Ovary (tissue), 3 donors: ENCODE measurements around the gene CBLIF.

ENCODE experiments used
- EP300 ChIP-seq: sonication (generic); formaldehyde crosslinking; IDR thresholded peaks from one replicate; pipeline ENCODE4 v1.6.1; 2017; ENCODE audit warnings: antibody characterized with exemption
- POLR2A ChIP-seq: fragments of 450-650 bp; IDR thresholded peaks from one replicate; pipeline ENCODE4 v1.6.1; 2017; ENCODE audit warnings: antibody characterized with exemption, mild to moderate bottlenecking, moderate library complexity
- TF ChIP-seq, protein P1 (sequence below), 3 donors: fragments of 450-650 bp in 2 of 3; fragments of 200-600 bp in 1 of 3; IDR thresholded peaks; one replicate each; pipeline versions ENCODE4 v1.5.1 to v1.8.0; 2016 to 2022; ENCODE audit warnings: antibody characterized with exemption in 3 of 3, mild to moderate bottlenecking in 1 of 3
- donor health status: DM: no; HTN: no; CAD: no.

DNA sequence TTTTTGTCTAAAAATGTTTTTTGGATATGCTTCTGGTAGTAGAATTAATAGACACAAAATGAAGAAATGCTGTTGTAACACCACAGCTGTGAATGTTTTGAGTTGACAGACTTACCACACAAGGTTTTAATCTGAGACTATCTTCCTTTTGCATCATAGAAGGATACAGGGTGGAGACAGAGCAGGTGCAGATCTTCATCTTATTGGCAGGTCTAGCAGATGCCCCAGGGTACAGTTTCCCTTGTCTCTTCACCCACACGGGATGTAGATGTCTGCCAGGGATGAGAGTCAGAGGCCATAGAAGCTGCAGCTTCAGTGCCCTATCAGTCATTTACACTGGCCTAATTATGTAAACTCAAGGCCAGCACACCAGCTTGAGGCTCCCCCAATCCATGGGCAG is 34.3 kb upstream of the CBLIF start:
- TF ChIP-seq, protein P1, sequence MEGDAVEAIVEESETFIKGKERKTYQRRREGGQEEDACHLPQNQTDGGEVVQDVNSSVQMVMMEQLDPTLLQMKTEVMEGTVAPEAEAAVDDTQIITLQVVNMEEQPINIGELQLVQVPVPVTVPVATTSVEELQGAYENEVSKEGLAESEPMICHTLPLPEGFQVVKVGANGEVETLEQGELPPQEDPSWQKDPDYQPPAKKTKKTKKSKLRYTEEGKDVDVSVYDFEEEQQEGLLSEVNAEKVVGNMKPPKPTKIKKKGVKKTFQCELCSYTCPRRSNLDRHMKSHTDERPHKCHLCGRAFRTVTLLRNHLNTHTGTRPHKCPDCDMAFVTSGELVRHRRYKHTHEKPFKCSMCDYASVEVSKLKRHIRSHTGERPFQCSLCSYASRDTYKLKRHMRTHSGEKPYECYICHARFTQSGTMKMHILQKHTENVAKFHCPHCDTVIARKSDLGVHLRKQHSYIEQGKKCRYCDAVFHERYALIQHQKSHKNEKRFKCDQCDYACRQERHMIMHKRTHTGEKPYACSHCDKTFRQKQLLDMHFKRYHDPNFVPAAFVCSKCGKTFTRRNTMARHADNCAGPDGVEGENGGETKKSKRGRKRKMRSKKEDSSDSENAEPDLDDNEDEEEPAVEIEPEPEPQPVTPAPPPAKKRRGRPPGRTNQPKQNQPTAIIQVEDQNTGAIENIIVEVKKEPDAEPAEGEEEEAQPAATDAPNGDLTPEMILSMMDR (IDR thresholded peaks at IDR 0.05), result no peak
- TF ChIP-seq POLR2A, result no peak
- TF ChIP-seq EP300, result no peak
